ENCODE measurements around the gene HIF1A. TPM values are rescaled to one million over a fixed set of nuclear protein-coding genes. Genes with fewer than 3 reads are reported as not detected.

Gene HIF1A
- total and polyA plus RNA-seq, 2 of the 13 experiments (the other 11 are each of a cell fraction or from before 2014, with no cell fraction given) = 41.0 to 126 TPM

DNA sequence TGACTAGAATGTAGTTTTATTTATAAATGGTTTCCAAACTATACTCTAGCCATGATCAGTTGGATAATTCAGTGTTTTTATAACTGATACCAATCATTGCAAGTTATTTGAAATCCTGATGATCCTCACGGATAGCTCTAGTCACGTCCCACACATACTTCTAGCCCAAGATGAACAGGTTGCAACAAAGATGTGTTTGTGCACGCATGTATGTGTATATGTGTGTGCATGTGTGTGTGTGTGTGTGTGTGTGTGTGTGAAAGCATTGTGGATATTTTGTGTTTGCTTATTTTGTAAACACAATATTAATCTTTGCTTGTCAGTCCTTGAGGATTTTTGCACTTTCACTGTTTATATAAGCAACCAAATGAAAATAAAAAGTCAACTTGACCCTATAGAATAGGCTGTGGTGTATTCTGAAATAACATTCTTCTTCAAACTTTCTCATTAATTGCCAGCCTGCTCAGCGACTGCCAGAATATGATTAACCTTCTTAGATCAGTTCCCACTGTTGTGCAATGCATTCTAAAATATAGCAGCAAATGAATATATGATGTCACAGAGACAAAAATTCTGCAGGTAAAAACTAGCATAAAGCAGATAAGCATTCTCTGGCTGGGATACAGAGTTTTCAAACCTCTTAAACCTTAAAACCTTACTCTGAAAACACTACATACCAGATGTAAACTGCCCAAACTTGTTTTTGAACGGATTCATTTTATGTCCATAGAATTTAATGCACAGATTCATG is 48.8 kb upstream of the HIF1A start:
- Histone ChIP-seq H3K9ac (ENCODE audit: insufficient read depth, low read depth, low read length) (no peak overlapping the region), H3K4me2 (ENCODE audit: low read depth, low read length) (no peak overlapping the region), H2AFZ (ENCODE audit: low read length) (no peak overlapping the region), H3K79me2 (ENCODE audit: insufficient read depth, low read length) (no peaks in the 10 kb centered on the region), H3K9me3 (ENCODE audit: low read length) (no peaks in the 10 kb centered on the region), H4K20me1 (ENCODE audit: insufficient read depth, low read length) (no peaks in the 10 kb centered on the region), H3K27me3 (ENCODE audit: control insufficient read depth in 1 of 2, insufficient read depth in 2 of 2, low read length in 2 of 2) (peaks cover 0 to 10% of the 10 kb centered on the region in 2 experiments; a peak in 2 of 5 replicates), H3K4me3 (replicated peaks in 1 of 3; ENCODE audit: insufficient read depth in 1 of 3, low read depth in 2 of 3, low read length in 3 of 3) (no peak overlapping the region), H3K4me1 (ENCODE audit: insufficient read depth, low read length) (no peaks in the 10 kb centered on the region), H3K27ac (ENCODE audit: extremely low read length, insufficient read depth, low read length) (no peak overlapping the region), H3K36me3 (replicated peaks in 1 of 2; ENCODE audit: control insufficient read depth in 1 of 2, insufficient read depth in 2 of 2, low read length in 2 of 2) (no peaks in the 10 kb centered on the region)
- peak; percentile 47; the same call in 1 of the 2 replicates for TF ChIP-seq CEBPB (IDR thresholded peaks at IDR 0.05; ENCODE audit: borderline replicate concordance, low read depth, low read length)
- no peak for TF ChIP-seq NONO (IDR thresholded peaks at IDR 0.05)
- no peak for TF ChIP-seq NONO (CRISPR knock-in tag; conservative IDR thresholded peaks at IDR 0.05)
- in situ Hi-C loops (cut with HindIII; ENCODE audit: extremely low pct_ligation_motif_present, low pct_unique_long_range_greater_than_20kb) = no loop called here
- no peak for FAIRE-seq
- no TSS peak for BruUV-seq (replicated peaks)
- POLR2A ChIA-PET = no interaction called here
- 21% methylated on average over 5 of the region's 5 CpGs for WGBS (ENCODE audit: low lambda C conversion rate)
- ATAC-seq = no peak
- intact Hi-C loops (cut with micrococcal nuclease; ENCODE audit: unreplicated experiment) = no loop called here
- no peak for DNase-seq (ENCODE audit: low spot score)
- CTCF ChIA-PET (ENCODE audit: low intra/inter-chr PET ratio, low total read pairs) = no interaction called here

GRCh38 chr14:61647704-61648103 is 47.6 kb upstream of the HIF1A start:
- Histone ChIP-seq H3K9me3 (ENCODE audit: low read length) (no peaks in the 10 kb centered on the region), H3K36me3 (replicated peaks in 1 of 2; ENCODE audit: control insufficient read depth in 1 of 2, insufficient read depth in 2 of 2, low read length in 2 of 2) (no peaks in the 10 kb centered on the region), H3K27me3 (ENCODE audit: control insufficient read depth in 1 of 2, insufficient read depth in 2 of 2, low read length in 2 of 2) (peaks cover 0 to 8% of the 10 kb centered on the region in 2 experiments; a peak in 2 of 5 replicates), H3K4me2 (ENCODE audit: low read depth, low read length) (no peak overlapping the region), H3K79me2 (ENCODE audit: insufficient read depth, low read length) (no peaks in the 10 kb centered on the region), H3K4me1 (ENCODE audit: insufficient read depth, low read length) (no peaks in the 10 kb centered on the region), H4K20me1 (ENCODE audit: insufficient read depth, low read length) (no peaks in the 10 kb centered on the region), H3K4me3 (replicated peaks in 1 of 3; ENCODE audit: insufficient read depth in 1 of 3, low read depth in 2 of 3, low read length in 3 of 3) (no peak overlapping the region), H2AFZ (ENCODE audit: low read length) (no peak overlapping the region), H3K27ac (ENCODE audit: extremely low read length, insufficient read depth, low read length) (no peak overlapping the region), H3K9ac (ENCODE audit: insufficient read depth, low read depth, low read length) (no peak overlapping the region)
- no peak for DNase-seq (ENCODE audit: low spot score)
- in situ Hi-C loops (cut with HindIII; ENCODE audit: extremely low pct_ligation_motif_present, low pct_unique_long_range_greater_than_20kb) (no loop called here), intact Hi-C loops (cut with micrococcal nuclease; ENCODE audit: unreplicated experiment) (no loop called here)
- no peak for FAIRE-seq
- ChIA-PET POLR2A (no interaction called here), CTCF (ENCODE audit: low intra/inter-chr PET ratio, low total read pairs) (no interaction called here)
- BruUV-seq (replicated peaks) = no TSS peak
- 75% methylated on average over 5 of the region's 5 CpGs for WGBS (ENCODE audit: low lambda C conversion rate)
- ATAC-seq = no peak
- TF ChIP-seq ZNF230 (CRISPR knock-in tag; IDR thresholded peaks at IDR 0.05) (no peak), ZNF292 (CRISPR knock-in tag; IDR thresholded peaks at IDR 0.05; ENCODE audit: borderline replicate concordance, low read depth) (no peak), SRY (CRISPR knock-in tag; IDR thresholded peaks at IDR 0.05) (no peak), E2F2 (CRISPR knock-in tag; IDR thresholded peaks at IDR 0.05; ENCODE audit: borderline replicate concordance) (no peak), CSRNP1 (CRISPR knock-in tag; IDR thresholded peaks at IDR 0.05) (no peak), ERF (CRISPR knock-in tag; IDR thresholded peaks at IDR 0.05) (no peak), THAP11 (CRISPR knock-in tag; IDR thresholded peaks at IDR 0.05) (no peak), ZFP36L2 (CRISPR knock-in tag; IDR thresholded peaks at IDR 0.05) (no peak), LCORL (IDR thresholded peaks at IDR 0.05) (no peak), LCORL (CRISPR knock-in tag; IDR thresholded peaks at IDR 0.05) (no peak)
- TF ChIP-seq, protein P1, sequence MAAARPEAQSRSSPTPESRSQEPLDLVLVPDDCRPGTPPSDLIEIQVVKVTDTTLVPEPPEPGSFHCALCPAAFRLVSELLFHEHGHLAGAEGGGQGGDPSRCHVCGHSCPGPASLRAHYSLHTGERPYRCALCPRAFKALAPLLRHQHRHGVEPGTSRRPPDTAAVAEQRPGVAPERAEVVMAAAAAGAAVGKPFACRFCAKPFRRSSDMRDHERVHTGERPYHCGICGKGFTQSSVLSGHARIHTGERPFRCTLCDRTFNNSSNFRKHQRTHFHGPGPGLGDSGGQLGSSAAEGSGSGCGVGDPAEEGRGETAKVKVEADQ (CRISPR knock-in tag; IDR thresholded peaks at IDR 0.05; ENCODE audit: borderline replicate concordance) = no peak

All from HepG2 (cell line).